GM23338 (cell line): ENCODE data around the gene HECTD1. TPM values are rescaled to one million over a fixed set of nuclear protein-coding genes. Genes with fewer than 3 reads are reported as not detected.

Source experiments
- ATAC-seq: fragments of 200-7000 bp; cut with Tn5 transposase; 3 replicates; pipeline ENCODE4 v1.9.1; 2020
- DNase-seq: peaks from one replicate; pipeline ENCODE4 v3.0.0-alpha.2; 2015; ENCODE audit warnings: low spot score
- H2AFZ ChIP-seq: fragments of 200-600 bp; sonication (generic); 2 replicates; pipeline ENCODE4 v1.8.0; 2016; ENCODE audit warnings: antibody characterized with exemption, mild to moderate bottlenecking, moderate library complexity
- H3F3A ChIP-seq: fragments of 200-600 bp; sonication (generic); replicated peaks from 2 replicates; pipeline ENCODE4 v1.8.0; 2017; ENCODE audit warnings: antibody characterized with exemption, mixed run types, low read depth
- H3K27ac ChIP-seq: fragments of 200-600 bp; sonication (generic); 2 replicates; pipeline ENCODE4 v1.6.1; 2016; ENCODE audit warnings: low read depth
- H3K27me3 ChIP-seq: fragments of 200-600 bp; sonication (generic); 2 replicates; pipeline ENCODE4 v1.8.0; 2016; ENCODE audit warnings: mild to moderate bottlenecking, mixed run types, moderate library complexity; ENCODE audit not compliant: insufficient read depth
- H3K36me3 ChIP-seq: fragments of 200-600 bp; sonication (generic); 2 replicates; pipeline ENCODE4 v1.8.0; 2016; ENCODE audit warnings: mild to moderate bottlenecking; ENCODE audit not compliant: insufficient read depth
- H3K4me1 ChIP-seq: fragments of 200-600 bp; sonication (generic); 2 replicates; pipeline ENCODE4 v1.8.0; 2016; ENCODE audit warnings: mild to moderate bottlenecking, moderate library complexity; ENCODE audit not compliant: insufficient read depth
- H3K4me2 ChIP-seq: fragments of 200-600 bp; sonication (generic); 2 replicates; pipeline ENCODE4 v1.7.1; 2017; ENCODE audit warnings: mixed run types
- H3K4me3 ChIP-seq: fragments of 200-600 bp; sonication (generic); 2 replicates; pipeline ENCODE4 v1.6.1; 2016; ENCODE audit warnings: mixed run types
- H3K79me2 ChIP-seq: fragments of 200-600 bp; sonication (generic); replicated peaks from 2 replicates; pipeline ENCODE4 v1.8.0; 2017; ENCODE audit warnings: mild to moderate bottlenecking; ENCODE audit not compliant: insufficient read depth
- H3K9me2 ChIP-seq: fragments of 200-600 bp; sonication (generic); 2 replicates; pipeline ENCODE4 v1.8.0; 2017; ENCODE audit not compliant: insufficient read depth
- H4K20me1 ChIP-seq: fragments of 200-600 bp; sonication (generic); replicated peaks from 2 replicates; pipeline ENCODE4 v1.8.0; 2017; ENCODE audit warnings: mild to moderate bottlenecking; ENCODE audit not compliant: insufficient read depth
- H3K27ac Mint-ChIP-seq: 2 replicates; pipeline ENCODE4 v1.8.0; 2020; ENCODE audit warnings: inconsistent platforms, mild to moderate bottlenecking, moderate library complexity, mixed read lengths
- H3K27me3 Mint-ChIP-seq: 3 replicates; pipeline ENCODE4 v1.8.0; 2022; ENCODE audit warnings: low read depth, mild to moderate bottlenecking, moderate library complexity, mixed read lengths, inconsistent platforms; ENCODE audit not compliant: insufficient read depth, poor library complexity
- H3K36me3 Mint-ChIP-seq: 3 replicates; pipeline ENCODE4 v1.8.0; 2021; ENCODE audit warnings: low read depth, mild to moderate bottlenecking, inconsistent platforms, moderate library complexity, mixed read lengths
- H3K4me1 Mint-ChIP-seq: 3 replicates; pipeline ENCODE4 v1.8.0; 2020; ENCODE audit warnings: mild to moderate bottlenecking, inconsistent platforms, mixed read lengths
- H3K4me3 Mint-ChIP-seq: 3 replicates; pipeline ENCODE4 v1.8.0; 2021; ENCODE audit warnings: moderate library complexity, mild to moderate bottlenecking, inconsistent platforms, mixed read lengths
- H3K9me3 Mint-ChIP-seq: 3 replicates; pipeline ENCODE4 v1.8.0; 2020; ENCODE audit warnings: moderate library complexity, mild to moderate bottlenecking, inconsistent platforms, mixed read lengths
- CREB1 ChIP-seq: fragments of 250-450 bp; sonication (Bioruptor Pico); IDR thresholded peaks from 2 replicates; pipeline ENCODE4 v1.5.0; 2020; ENCODE audit warnings: low read depth, mild to moderate bottlenecking, moderate library complexity
- EZH2 ChIP-seq: fragments of 200-600 bp; sonication (generic); IDR thresholded peaks from one replicate; pipeline ENCODE4 v1.8.0; 2017; ENCODE audit warnings: antibody characterized with exemption, mild to moderate bottlenecking, low read depth; ENCODE audit not compliant: unreplicated experiment
- EZH2phosphoT487 ChIP-seq: fragments of 200-600 bp; sonication (generic); IDR thresholded peaks from one replicate; pipeline ENCODE4 v1.8.1; 2018; ENCODE audit warnings: antibody characterized with exemption; ENCODE audit not compliant: unreplicated experiment
- JUNB ChIP-seq: IDR thresholded peaks from one replicate; pipeline ENCODE4 v1.6.1; 2016; ENCODE audit warnings: antibody characterized with exemption; ENCODE audit not compliant: unreplicated experiment
- NANOG ChIP-seq: IDR thresholded peaks from 2 replicates; pipeline ENCODE4 v1.6.1; 2016; ENCODE audit warnings: antibody characterized with exemption, borderline replicate concordance
- POLR2AphosphoS5 ChIP-seq: IDR thresholded peaks from 2 replicates; pipeline ENCODE4 v1.6.1; 2016; ENCODE audit warnings: antibody characterized with exemption, low read depth
- STAT1 ChIP-seq: IDR thresholded peaks from one replicate; pipeline ENCODE4 v1.6.1; 2016; ENCODE audit warnings: antibody characterized with exemption; ENCODE audit not compliant: unreplicated experiment
- ZNF114 ChIP-seq: fragments of 250-450 bp; sonication (Bioruptor Pico); IDR thresholded peaks from 2 replicates; pipeline ENCODE4 v1.5.0; 2020; ENCODE audit warnings: mild to moderate bottlenecking, moderate library complexity
- ZNF331 ChIP-seq: fragments of 250-450 bp; sonication (Bioruptor Pico); IDR thresholded peaks from 2 replicates; pipeline ENCODE4 v1.5.0; 2020; ENCODE audit warnings: low read depth, mild to moderate bottlenecking, moderate library complexity
- polyA plus RNA-seq: library from polyadenylated mRNA; unstranded; fragments of >200 nt; fragmentation: Nextera tagmentation; extraction: Ambion mirVana; gene quantifications from 2 replicates; pipeline ENCODE4 v1.2.1, GENCODE V29; 2016
- total RNA-seq: library from RNA; depleted of rRNA; stranded (reverse); fragments of >200 nt; shearing (Covaris generic); gene quantifications from 2 replicates; pipeline ENCODE4 v1.2.3, GENCODE V29; 2014
- TF ChIP-seq, protein P1 (sequence below): fragments of 250-450 bp; sonication (Bioruptor Pico); IDR thresholded peaks from 2 replicates; pipeline ENCODE4 v1.5.0; 2020; ENCODE audit warnings: mild to moderate bottlenecking, moderate library complexity
- TF ChIP-seq, protein P2 (sequence below): IDR thresholded peaks from one replicate; pipeline ENCODE4 v1.6.1; 2018; ENCODE audit warnings: antibody characterized with exemption; ENCODE audit not compliant: unreplicated experiment
- TF ChIP-seq, protein P3 (sequence below): IDR thresholded peaks from 2 replicates; pipeline ENCODE4 v1.6.1; 2016; ENCODE audit warnings: antibody characterized with exemption
- TF ChIP-seq, protein P4 (sequence below), 2 experiments: fragments of 200-600 bp in 1 of 2; sonication (generic) in 1 of 2; conservative IDR thresholded peaks; 2 replicates each; pipeline versions ENCODE4 v1.5.1 to v1.6.1; 2016 to 2017; ENCODE audit warnings: antibody characterized with exemption in 2 of 2, low read depth in 2 of 2, mild to moderate bottlenecking in 2 of 2, moderate library complexity in 1 of 2

Gene HECTD1
- total and polyA plus RNA-seq, 2 experiments from 2014 or later, result 42.1 to 132 TPM

DNA sequence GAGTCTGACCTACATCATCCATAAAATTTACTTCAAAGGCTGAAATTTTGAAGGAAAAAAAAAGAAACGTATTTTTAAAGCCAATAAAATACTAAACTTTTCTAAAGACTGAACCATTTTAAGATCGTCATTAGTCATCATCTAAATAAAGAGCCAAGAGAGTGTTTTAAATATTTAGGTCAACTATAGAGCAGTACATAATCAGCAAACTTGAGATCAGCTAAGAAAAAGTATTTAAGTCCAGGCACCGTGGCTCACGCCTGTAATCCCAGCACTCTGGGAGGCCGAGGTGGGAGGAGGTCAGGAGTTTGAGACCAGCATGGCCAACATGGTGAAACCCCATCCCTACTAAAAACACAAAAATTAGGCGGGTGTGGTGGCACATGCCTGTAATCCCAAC, 35.5 kb downstream of the HECTD1 start:
- H3K4me2 ChIP-seq, result no peak overlapping the region
- Mint-ChIP-seq H3K27me3 (no peaks in the 10 kb centered on the region), H3K4me3 (no peak overlapping the region), H3K9me3 (no peaks in the 10 kb centered on the region), H3K27ac (no peak overlapping the region), H3K36me3 (peaks cover 66% of the 10 kb centered on the region), H3K4me1 (no peaks in the 10 kb centered on the region)
- H3K36me3 ChIP-seq, result peaks cover 54% of the 10 kb centered on the region
- TF ChIP-seq ZNF331 (CRISPR knock-in tag) (no peak), NANOG (no peak), ZNF114 (CRISPR knock-in tag) (no peak), POLR2AphosphoS5 (no peak), STAT1 (no peak), EZH2 (no peak), CREB1 (CRISPR knock-in tag) (no peak), EZH2phosphoT487 (no peak), JUNB (no peak)
- TF ChIP-seq, protein P1, sequence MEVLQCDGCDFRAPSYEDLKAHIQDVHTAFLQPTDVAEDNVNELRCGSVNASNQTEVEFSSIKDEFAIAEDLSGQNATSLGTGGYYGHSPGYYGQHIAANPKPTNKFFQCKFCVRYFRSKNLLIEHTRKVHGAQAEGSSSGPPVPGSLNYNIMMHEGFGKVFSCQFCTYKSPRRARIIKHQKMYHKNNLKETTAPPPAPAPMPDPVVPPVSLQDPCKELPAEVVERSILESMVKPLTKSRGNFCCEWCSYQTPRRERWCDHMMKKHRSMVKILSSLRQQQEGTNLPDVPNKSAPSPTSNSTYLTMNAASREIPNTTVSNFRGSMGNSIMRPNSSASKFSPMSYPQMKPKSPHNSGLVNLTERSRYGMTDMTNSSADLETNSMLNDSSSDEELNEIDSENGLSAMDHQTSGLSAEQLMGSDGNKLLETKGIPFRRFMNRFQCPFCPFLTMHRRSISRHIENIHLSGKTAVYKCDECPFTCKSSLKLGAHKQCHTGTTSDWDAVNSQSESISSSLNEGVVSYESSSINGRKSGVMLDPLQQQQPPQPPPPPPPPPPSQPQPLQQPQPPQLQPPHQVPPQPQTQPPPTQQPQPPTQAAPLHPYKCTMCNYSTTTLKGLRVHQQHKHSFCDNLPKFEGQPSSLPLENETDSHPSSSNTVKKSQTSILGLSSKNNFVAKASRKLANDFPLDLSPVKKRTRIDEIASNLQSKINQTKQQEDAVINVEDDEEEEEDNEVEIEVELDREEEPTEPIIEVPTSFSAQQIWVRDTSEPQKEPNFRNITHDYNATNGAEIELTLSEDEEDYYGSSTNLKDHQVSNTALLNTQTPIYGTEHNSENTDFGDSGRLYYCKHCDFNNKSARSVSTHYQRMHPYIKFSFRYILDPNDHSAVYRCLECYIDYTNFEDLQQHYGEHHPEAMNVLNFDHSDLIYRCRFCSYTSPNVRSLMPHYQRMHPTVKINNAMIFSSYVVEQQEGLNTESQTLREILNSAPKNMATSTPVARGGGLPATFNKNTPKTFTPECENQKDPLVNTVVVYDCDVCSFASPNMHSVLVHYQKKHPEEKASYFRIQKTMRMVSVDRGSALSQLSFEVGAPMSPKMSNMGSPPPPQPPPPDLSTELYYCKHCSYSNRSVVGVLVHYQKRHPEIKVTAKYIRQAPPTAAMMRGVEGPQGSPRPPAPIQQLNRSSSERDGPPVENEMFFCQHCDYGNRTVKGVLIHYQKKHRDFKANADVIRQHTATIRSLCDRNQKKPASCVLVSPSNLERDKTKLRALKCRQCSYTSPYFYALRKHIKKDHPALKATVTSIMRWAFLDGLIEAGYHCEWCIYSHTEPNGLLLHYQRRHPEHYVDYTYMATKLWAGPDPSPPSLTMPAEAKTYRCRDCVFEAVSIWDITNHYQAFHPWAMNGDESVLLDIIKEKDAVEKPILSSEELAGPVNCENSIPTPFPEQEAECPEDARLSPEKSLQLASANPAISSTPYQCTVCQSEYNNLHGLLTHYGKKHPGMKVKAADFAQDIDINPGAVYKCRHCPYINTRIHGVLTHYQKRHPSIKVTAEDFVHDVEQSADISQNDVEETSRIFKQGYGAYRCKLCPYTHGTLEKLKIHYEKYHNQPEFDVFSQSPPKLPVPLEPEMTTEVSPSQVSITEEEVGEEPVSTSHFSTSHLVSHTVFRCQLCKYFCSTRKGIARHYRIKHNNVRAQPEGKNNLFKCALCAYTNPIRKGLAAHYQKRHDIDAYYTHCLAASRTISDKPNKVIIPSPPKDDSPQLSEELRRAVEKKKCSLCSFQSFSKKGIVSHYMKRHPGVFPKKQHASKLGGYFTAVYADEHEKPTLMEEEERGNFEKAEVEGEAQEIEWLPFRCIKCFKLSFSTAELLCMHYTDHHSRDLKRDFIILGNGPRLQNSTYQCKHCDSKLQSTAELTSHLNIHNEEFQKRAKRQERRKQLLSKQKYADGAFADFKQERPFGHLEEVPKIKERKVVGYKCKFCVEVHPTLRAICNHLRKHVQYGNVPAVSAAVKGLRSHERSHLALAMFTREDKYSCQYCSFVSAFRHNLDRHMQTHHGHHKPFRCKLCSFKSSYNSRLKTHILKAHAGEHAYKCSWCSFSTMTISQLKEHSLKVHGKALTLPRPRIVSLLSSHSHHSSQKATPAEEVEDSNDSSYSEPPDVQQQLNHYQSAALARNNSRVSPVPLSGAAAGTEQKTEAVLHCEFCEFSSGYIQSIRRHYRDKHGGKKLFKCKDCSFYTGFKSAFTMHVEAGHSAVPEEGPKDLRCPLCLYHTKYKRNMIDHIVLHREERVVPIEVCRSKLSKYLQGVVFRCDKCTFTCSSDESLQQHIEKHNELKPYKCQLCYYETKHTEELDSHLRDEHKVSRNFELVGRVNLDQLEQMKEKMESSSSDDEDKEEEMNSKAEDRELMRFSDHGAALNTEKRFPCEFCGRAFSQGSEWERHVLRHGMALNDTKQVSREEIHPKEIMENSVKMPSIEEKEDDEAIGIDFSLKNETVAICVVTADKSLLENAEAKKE (CRISPR knock-in tag), result no peak
- TF ChIP-seq, protein P2, sequence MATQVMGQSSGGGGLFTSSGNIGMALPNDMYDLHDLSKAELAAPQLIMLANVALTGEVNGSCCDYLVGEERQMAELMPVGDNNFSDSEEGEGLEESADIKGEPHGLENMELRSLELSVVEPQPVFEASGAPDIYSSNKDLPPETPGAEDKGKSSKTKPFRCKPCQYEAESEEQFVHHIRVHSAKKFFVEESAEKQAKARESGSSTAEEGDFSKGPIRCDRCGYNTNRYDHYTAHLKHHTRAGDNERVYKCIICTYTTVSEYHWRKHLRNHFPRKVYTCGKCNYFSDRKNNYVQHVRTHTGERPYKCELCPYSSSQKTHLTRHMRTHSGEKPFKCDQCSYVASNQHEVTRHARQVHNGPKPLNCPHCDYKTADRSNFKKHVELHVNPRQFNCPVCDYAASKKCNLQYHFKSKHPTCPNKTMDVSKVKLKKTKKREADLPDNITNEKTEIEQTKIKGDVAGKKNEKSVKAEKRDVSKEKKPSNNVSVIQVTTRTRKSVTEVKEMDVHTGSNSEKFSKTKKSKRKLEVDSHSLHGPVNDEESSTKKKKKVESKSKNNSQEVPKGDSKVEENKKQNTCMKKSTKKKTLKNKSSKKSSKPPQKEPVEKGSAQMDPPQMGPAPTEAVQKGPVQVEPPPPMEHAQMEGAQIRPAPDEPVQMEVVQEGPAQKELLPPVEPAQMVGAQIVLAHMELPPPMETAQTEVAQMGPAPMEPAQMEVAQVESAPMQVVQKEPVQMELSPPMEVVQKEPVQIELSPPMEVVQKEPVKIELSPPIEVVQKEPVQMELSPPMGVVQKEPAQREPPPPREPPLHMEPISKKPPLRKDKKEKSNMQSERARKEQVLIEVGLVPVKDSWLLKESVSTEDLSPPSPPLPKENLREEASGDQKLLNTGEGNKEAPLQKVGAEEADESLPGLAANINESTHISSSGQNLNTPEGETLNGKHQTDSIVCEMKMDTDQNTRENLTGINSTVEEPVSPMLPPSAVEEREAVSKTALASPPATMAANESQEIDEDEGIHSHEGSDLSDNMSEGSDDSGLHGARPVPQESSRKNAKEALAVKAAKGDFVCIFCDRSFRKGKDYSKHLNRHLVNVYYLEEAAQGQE, result no peak
- TF ChIP-seq, protein P3, sequence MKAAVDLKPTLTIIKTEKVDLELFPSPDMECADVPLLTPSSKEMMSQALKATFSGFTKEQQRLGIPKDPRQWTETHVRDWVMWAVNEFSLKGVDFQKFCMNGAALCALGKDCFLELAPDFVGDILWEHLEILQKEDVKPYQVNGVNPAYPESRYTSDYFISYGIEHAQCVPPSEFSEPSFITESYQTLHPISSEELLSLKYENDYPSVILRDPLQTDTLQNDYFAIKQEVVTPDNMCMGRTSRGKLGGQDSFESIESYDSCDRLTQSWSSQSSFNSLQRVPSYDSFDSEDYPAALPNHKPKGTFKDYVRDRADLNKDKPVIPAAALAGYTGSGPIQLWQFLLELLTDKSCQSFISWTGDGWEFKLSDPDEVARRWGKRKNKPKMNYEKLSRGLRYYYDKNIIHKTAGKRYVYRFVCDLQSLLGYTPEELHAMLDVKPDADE, result no peak
- TF ChIP-seq, protein P4, sequence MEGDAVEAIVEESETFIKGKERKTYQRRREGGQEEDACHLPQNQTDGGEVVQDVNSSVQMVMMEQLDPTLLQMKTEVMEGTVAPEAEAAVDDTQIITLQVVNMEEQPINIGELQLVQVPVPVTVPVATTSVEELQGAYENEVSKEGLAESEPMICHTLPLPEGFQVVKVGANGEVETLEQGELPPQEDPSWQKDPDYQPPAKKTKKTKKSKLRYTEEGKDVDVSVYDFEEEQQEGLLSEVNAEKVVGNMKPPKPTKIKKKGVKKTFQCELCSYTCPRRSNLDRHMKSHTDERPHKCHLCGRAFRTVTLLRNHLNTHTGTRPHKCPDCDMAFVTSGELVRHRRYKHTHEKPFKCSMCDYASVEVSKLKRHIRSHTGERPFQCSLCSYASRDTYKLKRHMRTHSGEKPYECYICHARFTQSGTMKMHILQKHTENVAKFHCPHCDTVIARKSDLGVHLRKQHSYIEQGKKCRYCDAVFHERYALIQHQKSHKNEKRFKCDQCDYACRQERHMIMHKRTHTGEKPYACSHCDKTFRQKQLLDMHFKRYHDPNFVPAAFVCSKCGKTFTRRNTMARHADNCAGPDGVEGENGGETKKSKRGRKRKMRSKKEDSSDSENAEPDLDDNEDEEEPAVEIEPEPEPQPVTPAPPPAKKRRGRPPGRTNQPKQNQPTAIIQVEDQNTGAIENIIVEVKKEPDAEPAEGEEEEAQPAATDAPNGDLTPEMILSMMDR (conservative IDR thresholded peaks at IDR 0.05; ENCODE audit: low read depth in 2 of 2), result no peak
- no peaks in the 10 kb centered on the region for H3K27me3 ChIP-seq
- no peak overlapping the region for H2AFZ ChIP-seq
- DNase-seq (no peak), ATAC-seq (no peak)
- H3F3A ChIP-seq, result no peaks in the 10 kb centered on the region
- H3K4me1 ChIP-seq, result no peaks in the 10 kb centered on the region
- no peaks in the 10 kb centered on the region for H3K9me2 ChIP-seq
- no peak overlapping the region for H3K4me3 ChIP-seq
- H3K27ac ChIP-seq, result no peak overlapping the region
- no peaks in the 10 kb centered on the region for H3K79me2 ChIP-seq
- H4K20me1 ChIP-seq, result peaks cover 5% of the 10 kb centered on the region; the same call in 1 of the 2 replicates
